Liver (tissue), 9 donors: ENCODE results near the gene ZC3HAV1. TPM values are rescaled to one million over a fixed set of nuclear protein-coding genes. Genes with fewer than 3 reads are reported as not detected.

Source experiments
- DNase-seq: peaks from one replicate; pipeline ENCODE4 v3.0.0-alpha.2; 2017; ENCODE audit warnings: low spot score
- H3K27ac ChIP-seq, 2 donors: one replicate each; pipeline ENCODE4 v1.7.0; 2013; ENCODE audit warnings: inconsistent platforms in 2 of 2, low read length in 2 of 2, control low read depth in 1 of 2, low read depth in 1 of 2, mild to moderate bottlenecking in 1 of 2
- H3K27me3 ChIP-seq, 4 donors: one replicate each; pipeline versions ENCODE4 v1.6.1 to v1.7.0; 2013; ENCODE audit warnings: low read length in 3 of 4, inconsistent platforms in 1 of 4, mild to moderate bottlenecking in 1 of 4, moderate library complexity in 1 of 4; ENCODE audit not compliant: control insufficient read depth in 4 of 4, insufficient read depth in 4 of 4
- H3K36me3 ChIP-seq, 4 donors: one replicate each; pipeline versions ENCODE4 v1.6.1 to v1.7.0; 2013; ENCODE audit warnings: low read length in 3 of 4, mild to moderate bottlenecking in 3 of 4, low read depth in 1 of 4, moderate library complexity in 1 of 4; ENCODE audit not compliant: control insufficient read depth in 4 of 4, insufficient read depth in 3 of 4
- H3K4me1 ChIP-seq, 4 donors: one replicate each; pipeline versions ENCODE4 v1.6.1 to v1.7.0; 2013; ENCODE audit warnings: low read length in 3 of 4, mild to moderate bottlenecking in 3 of 4, moderate library complexity in 1 of 4; ENCODE audit not compliant: control insufficient read depth in 4 of 4, insufficient read depth in 4 of 4
- H3K4me3 ChIP-seq, 3 donors: one replicate each; pipeline versions ENCODE4 v1.6.1 to v1.7.0; 2013; ENCODE audit warnings: low read length in 3 of 3, control low read depth in 1 of 3, low read depth in 1 of 3, mild to moderate bottlenecking in 1 of 3
- H3K9ac ChIP-seq, 2 donors: one replicate each; pipeline ENCODE4 v1.7.0; 2013; ENCODE audit warnings: low read length in 2 of 2, mild to moderate bottlenecking in 2 of 2, moderate library complexity in 2 of 2, control low read depth in 1 of 2, low read depth in 1 of 2
- H3K9me3 ChIP-seq, 4 donors: one replicate each; pipeline versions ENCODE4 v1.6.1 to v1.7.0; 2013; ENCODE audit warnings: low read length in 3 of 4; ENCODE audit not compliant: control insufficient read depth in 4 of 4
- CTCF ChIP-seq: fragments of 150-350 bp; IDR thresholded peaks from 2 replicates; pipeline ENCODE4 v1.5.1; 2017; ENCODE audit warnings: improper control_type of control experiment, low read depth, low read length; ENCODE audit not compliant: missing input control
- EGR1 ChIP-seq, 2 donors: IDR thresholded peaks; 2 replicates each; pipeline ENCODE4 v1.6.1; 2016 to 2018; ENCODE audit warnings: antibody characterized with exemption in 2 of 2, low read depth in 2 of 2
- FOXA1 ChIP-seq: IDR thresholded peaks from 2 replicates; pipeline ENCODE4 v1.6.1; 2016; ENCODE audit warnings: antibody characterized with exemption
- FOXA2 ChIP-seq: IDR thresholded peaks from 2 replicates; pipeline ENCODE4 v1.6.1; 2016; ENCODE audit warnings: antibody characterized with exemption
- GABPA ChIP-seq, 2 donors: IDR thresholded peaks in 1 of 2; conservative IDR thresholded peaks in 1 of 2; 2 replicates each; pipeline ENCODE4 v1.6.1; 2016; ENCODE audit warnings: antibody characterized with exemption in 2 of 2, mild to moderate bottlenecking in 1 of 2, moderate library complexity in 1 of 2
- HNF4A ChIP-seq, 2 donors: conservative IDR thresholded peaks; 2 replicates each; pipeline ENCODE4 v1.6.1; 2016; ENCODE audit warnings: antibody characterized with exemption in 2 of 2, mild to moderate bottlenecking in 2 of 2
- HNF4G ChIP-seq: IDR thresholded peaks from 2 replicates; pipeline ENCODE4 v1.6.1; 2016; ENCODE audit warnings: antibody characterized with exemption
- JUND ChIP-seq, 2 donors: IDR thresholded peaks; 2 replicates each; pipeline ENCODE4 v1.6.1; 2016; ENCODE audit warnings: antibody characterized with exemption in 2 of 2
- NR2F2 ChIP-seq: IDR thresholded peaks from 2 replicates; pipeline ENCODE4 v1.6.1; 2016; ENCODE audit warnings: antibody characterized with exemption
- REST ChIP-seq: IDR thresholded peaks from 2 replicates; pipeline ENCODE4 v1.6.1; 2016; ENCODE audit warnings: antibody characterized with exemption, mild to moderate bottlenecking
- RXRA ChIP-seq, 2 donors: IDR thresholded peaks; 2 replicates each; pipeline ENCODE4 v1.6.1; 2017 to 2018; ENCODE audit warnings: antibody characterized with exemption in 2 of 2, mild to moderate bottlenecking in 1 of 2
- SP1 ChIP-seq: IDR thresholded peaks from 2 replicates; pipeline ENCODE4 v1.6.1; 2018; ENCODE audit warnings: antibody characterized with exemption, mild to moderate bottlenecking
- YY1 ChIP-seq: IDR thresholded peaks from 2 replicates; pipeline ENCODE4 v1.6.1; 2016; ENCODE audit warnings: antibody characterized with exemption, mild to moderate bottlenecking
- WGBS: extraction: QIAGEN DNeasy Blood & Tissue Kit; methylation state at CpG from one replicate; pipeline ENCODE4 v1.1.7; 2013; 5-methylcytosine and 5-hydroxymethylcytosine counted together
- polyA plus RNA-seq, 2 donors: library from polyadenylated mRNA; stranded (reverse) in 1 of 2; unstranded in 1 of 2; fragments of 200-250 nt in 1 of 2; fragments of >200 nt in 1 of 2; fragmentation: Nextera tagmentation in 1 of 2; extraction: Ambion mirVana in 1 of 2; gene quantifications; one replicate each; pipeline versions ENCODE4 v1.2.1 to v1.2.3, GENCODE V29; 2013 to 2015
- total RNA-seq, 2 donors: library from RNA; depleted of rRNA; stranded (reverse); fragments of >200 nt; gene quantifications; one replicate each; pipeline ENCODE4 v1.2.3, GENCODE V29; 2014
- donor health status: healthy.
- donor health status: healthy.
- donor health status: healthy.
- donor health status: healthy.
- donor health status: healthy.

The ZC3HAV1 gene
- total and polyA plus RNA-seq, 4 donors = 6.6 to 40.5 (median 16.5) TPM

- TF ChIP-seq JUND (IDR thresholded peaks at IDR 0.05) (no peak), EGR1 (IDR thresholded peaks at IDR 0.05; ENCODE audit: low read depth in 2 of 2) (no peak), REST (no peak)
- Histone ChIP-seq H3K27ac (peak overlapping the region; percentile 88 to 95), H3K9me3 (no peaks in the 10 kb centered on the region), H3K4me1 (peaks cover 0 to 13% (median 5%) of the 10 kb centered on the region in 4 donors), H3K27me3 (no peaks in the 10 kb centered on the region), H3K4me3 (peak overlapping the region; percentile 81 to 96 (median 82)), H3K9ac (peak overlapping the region; percentile 61 to 83), H3K36me3 (no peaks in the 10 kb centered on the region)
- 14% methylated on average over 16 of the region's 16 CpGs for WGBS
- DNase-seq = no peak
These were observed 477 bp upstream of the ZC3HAV1 start for GRCh38 chr7:139109983-139110411.

GRCh38 chr7:139108266-139109187 is 993 bp downstream of the ZC3HAV1 start:
- H3K9ac ChIP-seq = peak overlapping the region; percentile 77
- DNase-seq = peak; percentile 65
- H3K4me1 ChIP-seq = peaks cover 0 to 17% (median 5%) of the 10 kb centered on the region in 4 donors
- H3K36me3 ChIP-seq = no peaks in the 10 kb centered on the region
- peak overlapping the region; percentile 81 to 96 (median 82) for H3K4me3 ChIP-seq
- TF ChIP-seq YY1 (no peak), SP1 (no peak), HNF4A (conservative IDR thresholded peaks at IDR 0.05) (no peak), REST (no peak), CTCF (no peak), GABPA (IDR thresholded peaks at IDR 0.05 in 1 of 2, conservative IDR thresholded peaks at IDR 0.05 in 1 of 2) (no peak), HNF4G (no peak), FOXA2 (no peak), NR2F2 (no peak), RXRA (IDR thresholded peaks at IDR 0.05) (no peak), FOXA1 (no peak)
- H3K27me3 ChIP-seq = no peaks in the 10 kb centered on the region
- no peaks in the 10 kb centered on the region for H3K9me3 ChIP-seq
- H3K27ac ChIP-seq = peak overlapping the region; percentile 88 to 95
- WGBS = under 1% methylated on average over 61 of the region's 61 CpGs
